ENCODE measurements around the gene ADK. TPM values are rescaled to one million over a fixed set of nuclear protein-coding genes. Genes with fewer than 3 reads are reported as not detected.

ADK gene
- total RNA-seq, 1 experiment from 2014 or later: 66.6 TPM

- no TSS peak for BruUV-seq (replicated peaks)
- DNase-seq: no peak
- TF ChIP-seq CTCF (IDR thresholded peaks at IDR 0.05; ENCODE audit: unreplicated experiment): no peak
- no peaks in the 10 kb centered on the region for H3K9me3 Mint-ChIP-seq (ENCODE audit: low read depth, unreplicated experiment)
- CTCF ChIA-PET: interaction anchor here (0.6 to 1.0 kb wide), 2 partner anchors 83 to 677 kb away, joined by 3 to 4 read pairs; no protein-coding TSS in a partner anchor
- no peaks in the 10 kb centered on the region for H3K36me3 Mint-ChIP-seq (ENCODE audit: insufficient read depth, unreplicated experiment)
- no peaks in the 10 kb centered on the region for H3K4me1 Mint-ChIP-seq (ENCODE audit: low read depth, unreplicated experiment)
- H3K4me3 Mint-ChIP-seq (ENCODE audit: low read depth, unreplicated experiment): no peak overlapping the region
- intact Hi-C loops (cut with micrococcal nuclease; ENCODE audit: unreplicated experiment): loop anchor here (5.0 kb wide), 1 partner anchor 603 kb away; no protein-coding TSS in a partner anchor
- H3K27me3 Mint-ChIP-seq (ENCODE audit: unreplicated experiment): no peaks in the 10 kb centered on the region
- H3K27ac Mint-ChIP-seq (ENCODE audit: unreplicated experiment): no peak overlapping the region
Observed at GRCh38 chr10:74419491-74419951, 268.5 kb downstream of the ADK start.

- H3K4me1 Mint-ChIP-seq (ENCODE audit: low read depth, unreplicated experiment): no peaks in the 10 kb centered on the region
- intact Hi-C loops (cut with micrococcal nuclease; ENCODE audit: unreplicated experiment): loop anchor here (5.0 kb wide), 1 partner anchor 602 kb away; no protein-coding TSS in a partner anchor
- DNase-seq: peak; percentile 44
- BruUV-seq (replicated peaks): no TSS peak
- no peak overlapping the region for H3K4me3 Mint-ChIP-seq (ENCODE audit: low read depth, unreplicated experiment)
- CTCF ChIA-PET: interaction anchor here (0.6 to 1.0 kb wide), 2 partner anchors 83 to 677 kb away, joined by 3 to 4 read pairs; no protein-coding TSS in a partner anchor
- no peak overlapping the region for H3K27ac Mint-ChIP-seq (ENCODE audit: unreplicated experiment)
- H3K9me3 Mint-ChIP-seq (ENCODE audit: low read depth, unreplicated experiment): no peaks in the 10 kb centered on the region
- H3K27me3 Mint-ChIP-seq (ENCODE audit: unreplicated experiment): no peaks in the 10 kb centered on the region
- TF ChIP-seq CTCF (IDR thresholded peaks at IDR 0.05; ENCODE audit: unreplicated experiment): peak; percentile 73
- H3K36me3 Mint-ChIP-seq (ENCODE audit: insufficient read depth, unreplicated experiment): no peaks in the 10 kb centered on the region
Observed at GRCh38 chr10:74419958-74420375, 268.9 kb downstream of the ADK start.

- intact Hi-C loops (cut with micrococcal nuclease; ENCODE audit: unreplicated experiment): no loop called here
- no peak for TF ChIP-seq CTCF (IDR thresholded peaks at IDR 0.05; ENCODE audit: unreplicated experiment)
- Mint-ChIP-seq H3K36me3 (ENCODE audit: insufficient read depth, unreplicated experiment) (no peaks in the 10 kb centered on the region), H3K4me3 (ENCODE audit: low read depth, unreplicated experiment) (no peak overlapping the region), H3K4me1 (ENCODE audit: low read depth, unreplicated experiment) (no peaks in the 10 kb centered on the region), H3K27me3 (ENCODE audit: unreplicated experiment) (no peaks in the 10 kb centered on the region), H3K27ac (ENCODE audit: unreplicated experiment) (no peak overlapping the region), H3K9me3 (ENCODE audit: low read depth, unreplicated experiment) (no peaks in the 10 kb centered on the region)
- BruUV-seq (replicated peaks): no TSS peak
- no peak for DNase-seq
- CTCF ChIA-PET: interaction anchor here (0.7 kb wide), 1 partner anchor 1368 kb away, joined by 4 read pairs; no protein-coding TSS in a partner anchor
Observed at GRCh38 chr10:74424565-74424964, 273.5 kb downstream of the ADK start.

- CTCF ChIA-PET: interaction anchor here (0.7 kb wide), 1 partner anchor 1369 kb away, joined by 4 read pairs; no protein-coding TSS in a partner anchor
- intact Hi-C loops (cut with micrococcal nuclease; ENCODE audit: unreplicated experiment): no loop called here
Observed at GRCh38 chr10:74425456-74426001, 274.5 kb downstream of the ADK start.

More at GRCh38 chr10:74425456-74426001, 274.5 kb downstream of the ADK start:
- DNase-seq: no peak
- Mint-ChIP-seq H3K4me1 (ENCODE audit: low read depth, unreplicated experiment) (no peaks in the 10 kb centered on the region), H3K27ac (ENCODE audit: unreplicated experiment) (no peak overlapping the region), H3K36me3 (ENCODE audit: insufficient read depth, unreplicated experiment) (no peaks in the 10 kb centered on the region), H3K4me3 (ENCODE audit: low read depth, unreplicated experiment) (no peak overlapping the region), H3K9me3 (ENCODE audit: low read depth, unreplicated experiment) (no peaks in the 10 kb centered on the region), H3K27me3 (ENCODE audit: unreplicated experiment) (no peaks in the 10 kb centered on the region)
- no peak for TF ChIP-seq CTCF (IDR thresholded peaks at IDR 0.05; ENCODE audit: unreplicated experiment)
- BruUV-seq (replicated peaks): no TSS peak
